ENCODE results near the gene PDE1A. TPM values are rescaled to one million over a fixed set of nuclear protein-coding genes. Genes with fewer than 3 reads are reported as not detected.
"Not testable (repeated sequence)": the region's sequence is repeated elsewhere in the genome, so short reads cannot be mapped to it uniquely, and the experiment has no call there.

The PDE1A gene
- total RNA-seq, 4 donors from 2014 or later: 2.1 to 12.4 (median 2.8) TPM

- Histone ChIP-seq H3K4me3 (no peak overlapping the region), H3K36me3 (no peaks in the 10 kb centered on the region), H3K9me3 (no peaks in the 10 kb centered on the region), H3K27ac (no peak overlapping the region), H3K4me1 (no peaks in the 10 kb centered on the region), H3K27me3 (no peaks in the 10 kb centered on the region)
- TF ChIP-seq CTCF (IDR thresholded peaks at IDR 0.05) (no peak), POLR2A (IDR thresholded peaks at IDR 0.05) (no peak)
- no peak for DNase-seq
Measured at GRCh38 chr2:182410120-182410519, 16.7 kb downstream of the PDE1A start.

GRCh38 chr2:182406221-182406620 lies 20.6 kb downstream of the PDE1A start:
- Histone ChIP-seq H3K27me3 (no peaks in the 10 kb centered on the region), H3K4me3 (no peak overlapping the region), H3K4me1 (no peaks in the 10 kb centered on the region), H3K27ac (no peak overlapping the region), H3K36me3 (no peaks in the 10 kb centered on the region), H3K9me3 (no peaks in the 10 kb centered on the region)
- TF ChIP-seq CTCF (IDR thresholded peaks at IDR 0.05) (no peak), POLR2A (IDR thresholded peaks at IDR 0.05) (no peak)
- DNase-seq: no peak

- Histone ChIP-seq H3K27me3 (no peaks in the 10 kb centered on the region), H3K9me3 (no peaks in the 10 kb centered on the region), H3K36me3 (no peaks in the 10 kb centered on the region), H3K27ac (no peak overlapping the region), H3K4me3 (no peak overlapping the region), H3K4me1 (no peaks in the 10 kb centered on the region)
- TF ChIP-seq POLR2A (IDR thresholded peaks at IDR 0.05) (no peak), CTCF (IDR thresholded peaks at IDR 0.05) (no peak)
- no peak for DNase-seq
Measured at GRCh38 chr2:182404975-182405561, 21.8 kb downstream of the PDE1A start.

GRCh38 chr2:182404092-182404491 lies 22.7 kb downstream of the PDE1A start:
- DNase-seq: no peak
- Histone ChIP-seq H3K27ac (no peak overlapping the region), H3K9me3 (no peaks in the 10 kb centered on the region), H3K27me3 (no peaks in the 10 kb centered on the region), H3K4me1 (no peaks in the 10 kb centered on the region), H3K4me3 (no peak overlapping the region), H3K36me3 (no peaks in the 10 kb centered on the region)
- TF ChIP-seq CTCF (IDR thresholded peaks at IDR 0.05) (no peak), POLR2A (IDR thresholded peaks at IDR 0.05) (no peak)

GRCh38 chr2:182393270-182393760 lies 33.5 kb downstream of the PDE1A start:
- H3K4me3 ChIP-seq: no peak overlapping the region
- H3K4me1 ChIP-seq: no peaks in the 10 kb centered on the region
- no peak for DNase-seq
- no peaks in the 10 kb centered on the region for H3K36me3 ChIP-seq
- no peak overlapping the region for H3K27ac ChIP-seq
- no peak for TF ChIP-seq CTCF (IDR thresholded peaks at IDR 0.05)
- no peak for TF ChIP-seq POLR2A (IDR thresholded peaks at IDR 0.05)
- no peaks in the 10 kb centered on the region for H3K9me3 ChIP-seq
- H3K27me3 ChIP-seq: no peaks in the 10 kb centered on the region

- no peak overlapping the region for H3K27ac ChIP-seq
- no peak for TF ChIP-seq POLR2A (IDR thresholded peaks at IDR 0.05)
- no peak for DNase-seq
- no peaks in the 10 kb centered on the region for H3K27me3 ChIP-seq
- H3K4me1 ChIP-seq: no peaks in the 10 kb centered on the region
- H3K36me3 ChIP-seq: no peaks in the 10 kb centered on the region
- no peak overlapping the region for H3K4me3 ChIP-seq
- no peaks in the 10 kb centered on the region for H3K9me3 ChIP-seq
Measured at GRCh38 chr2:182391443-182391842, 35.4 kb downstream of the PDE1A start.

- not testable (repeated sequence) for H3K27me3 ChIP-seq, H3K9me3 ChIP-seq, H3K4me3 ChIP-seq, H3K27ac ChIP-seq, H3K36me3 ChIP-seq, DNase-seq, H3K4me1 ChIP-seq
Measured at GRCh38 chr2:182386267-182386880, 40.5 kb downstream of the PDE1A start.
